ENCODE measurements around the gene PSMD4.
A peak's percentile ranks its signal among the peaks of the same experiment; 100 is the strongest.

Gene PSMD4

DNA sequence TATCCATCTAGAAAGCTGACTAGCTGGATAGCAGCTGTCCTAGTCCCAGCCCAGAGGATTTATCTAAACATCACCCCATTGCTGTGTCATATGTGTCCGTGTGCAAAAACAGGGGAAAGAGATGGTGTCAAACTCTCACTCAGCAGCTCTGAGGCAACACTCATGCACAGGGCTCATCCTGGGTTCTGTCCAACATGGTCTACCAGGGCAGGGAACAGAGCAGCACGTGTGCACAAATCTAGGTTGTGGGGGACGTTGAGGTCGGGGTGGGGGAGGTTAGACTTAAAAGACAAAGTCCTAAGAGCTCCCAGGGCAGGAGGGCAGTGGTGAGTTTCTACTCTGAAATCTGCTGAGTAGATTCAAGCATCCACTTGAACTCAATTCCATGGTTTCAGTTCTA lies 56.5 kb downstream of the PSMD4 start:
- no peak for DNase-seq

GRCh38 chr1:151311589-151312331 lies 57.2 kb downstream of the PSMD4 start:
- DNase-seq = peak; percentile 99

GRCh38 chr1:151312411-151312810 lies 57.9 kb downstream of the PSMD4 start:
- peak; percentile 54 for DNase-seq

DNA sequence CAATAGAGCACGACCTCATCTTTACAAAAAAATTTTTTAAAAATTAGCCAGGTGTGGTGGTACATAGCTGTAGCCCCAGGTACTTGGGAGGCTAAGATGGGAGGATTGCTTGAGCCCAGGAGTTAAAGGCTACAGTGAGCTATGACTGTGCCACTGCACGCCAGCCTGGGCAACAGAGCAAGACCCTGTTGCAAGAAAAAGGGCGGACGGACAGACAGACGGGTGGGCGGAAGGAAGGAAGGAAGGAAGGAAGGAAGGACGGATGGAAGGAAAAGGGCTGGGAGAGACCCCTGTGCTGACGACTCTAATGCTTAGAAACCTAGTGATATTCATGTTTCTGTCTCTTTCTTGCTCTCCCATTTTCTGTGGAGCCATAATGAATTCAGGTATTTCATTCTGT lies 58.3 kb downstream of the PSMD4 start:
- no peak for DNase-seq

GRCh38 chr1:151313501-151313900 lies 59.0 kb downstream of the PSMD4 start:
- no peak for DNase-seq

GRCh38 chr1:151314137-151314875 lies 59.8 kb downstream of the PSMD4 start:
- DNase-seq = peak; percentile 77

GRCh38 chr1:151315565-151316235 lies 61.2 kb downstream of the PSMD4 start:
- DNase-seq = no peak
